ENCODE data around the gene POLDIP3.

GRCh38 chr22:42608136-42608822 lies 6.4 kb downstream of the POLDIP3 start:
- TF ChIP-seq, protein P1, sequence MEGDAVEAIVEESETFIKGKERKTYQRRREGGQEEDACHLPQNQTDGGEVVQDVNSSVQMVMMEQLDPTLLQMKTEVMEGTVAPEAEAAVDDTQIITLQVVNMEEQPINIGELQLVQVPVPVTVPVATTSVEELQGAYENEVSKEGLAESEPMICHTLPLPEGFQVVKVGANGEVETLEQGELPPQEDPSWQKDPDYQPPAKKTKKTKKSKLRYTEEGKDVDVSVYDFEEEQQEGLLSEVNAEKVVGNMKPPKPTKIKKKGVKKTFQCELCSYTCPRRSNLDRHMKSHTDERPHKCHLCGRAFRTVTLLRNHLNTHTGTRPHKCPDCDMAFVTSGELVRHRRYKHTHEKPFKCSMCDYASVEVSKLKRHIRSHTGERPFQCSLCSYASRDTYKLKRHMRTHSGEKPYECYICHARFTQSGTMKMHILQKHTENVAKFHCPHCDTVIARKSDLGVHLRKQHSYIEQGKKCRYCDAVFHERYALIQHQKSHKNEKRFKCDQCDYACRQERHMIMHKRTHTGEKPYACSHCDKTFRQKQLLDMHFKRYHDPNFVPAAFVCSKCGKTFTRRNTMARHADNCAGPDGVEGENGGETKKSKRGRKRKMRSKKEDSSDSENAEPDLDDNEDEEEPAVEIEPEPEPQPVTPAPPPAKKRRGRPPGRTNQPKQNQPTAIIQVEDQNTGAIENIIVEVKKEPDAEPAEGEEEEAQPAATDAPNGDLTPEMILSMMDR (IDR thresholded peaks at IDR 0.05): no peak
- TF ChIP-seq POLR2A (IDR thresholded peaks at IDR 0.05) (no peak), POLR2AphosphoS5 (IDR thresholded peaks at IDR 0.05) (no peak)

Data from sigmoid colon (tissue), 4 donors.